Lower lobe of right lung (tissue), 2 donors: ENCODE data around the gene LRIG3. TPM values are rescaled to one million over a fixed set of nuclear protein-coding genes. Genes with fewer than 3 reads are reported as not detected.
A peak's percentile ranks its signal among the peaks of the same experiment; 100 is the strongest.

Source experiments
- ATAC-seq, 2 donors: fragments of 200-7000 bp; cut with Tn5 transposase; one replicate each; pipeline ENCODE4 v1.9.1; 2020 to 2022; ENCODE audit warnings: mild to moderate bottlenecking in 2 of 2, moderate library complexity in 2 of 2
- DNase-seq: peaks from one replicate; pipeline ENCODE4 v3.0.0-alpha.2; 2020
- H3K27ac ChIP-seq: fragments of 200-600 bp; one replicate; pipeline ENCODE4 v1.8.0; 2022
- H3K27me3 ChIP-seq: fragments of 200-600 bp; one replicate; pipeline ENCODE4 v1.8.0; 2022; ENCODE audit warnings: low read depth
- H3K36me3 ChIP-seq: fragments of 200-600 bp; one replicate; pipeline ENCODE4 v1.8.0; 2022; ENCODE audit warnings: mild to moderate bottlenecking
- H3K4me1 ChIP-seq: fragments of 200-600 bp; one replicate; pipeline ENCODE4 v1.8.0; 2022
- H3K4me3 ChIP-seq: fragments of 200-600 bp; one replicate; pipeline ENCODE4 v1.8.0; 2022; ENCODE audit warnings: mild to moderate bottlenecking
- H3K9me3 ChIP-seq: fragments of 200-600 bp; one replicate; pipeline ENCODE4 v1.8.0; 2022
- CTCF ChIP-seq: fragments of 200-600 bp; IDR thresholded peaks from one replicate; pipeline ENCODE4 v1.8.0; 2022; ENCODE audit warnings: antibody characterized with exemption, mild to moderate bottlenecking
- intact Hi-C: fragments of 100-400 bp; cut with DNase I; formaldehyde crosslinking; loops from one replicate; pipeline ENCODE4 v1.11.0; 2022
- long read RNA-seq: library from polyadenylated mRNA; unstranded; transcript quantifications from one replicate; pipeline ENCODE4 v2.0.0, GENCODE V29; 2021
- total RNA-seq: library from RNA; stranded (reverse); fragmentation: NEBNext Ultra II Directional; extraction: Animal tissue kit (Norgen Biotek cat#: 25700); gene quantifications from one replicate; pipeline ENCODE4 v1.2.1, GENCODE V29; 2021
- donor health status: DM: no; HTN: yes; CAD: no; lungs with severe emphysema.

Gene LRIG3
- 30.5 TPM for total RNA-seq
- long read RNA-seq, full-length matches to known transcripts: 36 of 43 reads
- long read RNA-seq, partial matches to known transcripts: 4 of 43 reads
- long read RNA-seq, other reads (novel, unspliced or antisense): 3 of 43 reads

- Histone ChIP-seq H3K27me3 (no peaks in the 10 kb centered on the region), H3K4me1 (peaks cover 6% of the 10 kb centered on the region), H3K36me3 (no peaks in the 10 kb centered on the region), H3K4me3 (peak within 1 kb of the TSS; percentile 69), H3K27ac (peak within 1 kb of the TSS; percentile 93), H3K9me3 (no peaks in the 10 kb centered on the region)
- intact Hi-C loops: no loop called here
- DNase-seq (peak; percentile 89), ATAC-seq (peak; percentile 95)
- no peak for TF ChIP-seq CTCF
Measured at GRCh38 chr12:58920102-58920960, at the start of gene LRIG3. Gene LRIG3 (minus strand): TSS chr12:58920504. CDS start chr12:58920235, 269 bp downstream.

GRCh38 chr12:58969237-58969636 lies 48.9 kb upstream of the LRIG3 start:
- no peak overlapping the region for H3K4me3 ChIP-seq
- H3K36me3 ChIP-seq: no peaks in the 10 kb centered on the region
- no peak overlapping the region for H3K27ac ChIP-seq
- TF ChIP-seq CTCF: no peak
- no peak for DNase-seq
- H3K27me3 ChIP-seq: no peaks in the 10 kb centered on the region
- ATAC-seq: no peak
- no peaks in the 10 kb centered on the region for H3K4me1 ChIP-seq
- intact Hi-C loops: no loop called here
- H3K9me3 ChIP-seq: no peaks in the 10 kb centered on the region

GRCh38 chr12:58967561-58967960 lies 47.3 kb upstream of the LRIG3 start:
- Histone ChIP-seq H3K4me1 (no peaks in the 10 kb centered on the region), H3K27ac (no peak overlapping the region), H3K9me3 (no peaks in the 10 kb centered on the region), H3K36me3 (no peaks in the 10 kb centered on the region), H3K4me3 (no peak overlapping the region), H3K27me3 (no peaks in the 10 kb centered on the region)
- DNase-seq: no peak
- no peak for ATAC-seq
- TF ChIP-seq CTCF: no peak
- intact Hi-C loops: no loop called here

- ATAC-seq (no peak), DNase-seq (no peak)
- intact Hi-C loops: no loop called here
- Histone ChIP-seq H3K27me3 (no peaks in the 10 kb centered on the region), H3K4me3 (no peak overlapping the region), H3K9me3 (no peaks in the 10 kb centered on the region), H3K27ac (no peak overlapping the region), H3K36me3 (no peaks in the 10 kb centered on the region), H3K4me1 (no peaks in the 10 kb centered on the region)
- no peak for TF ChIP-seq CTCF
Measured at GRCh38 chr12:58966939-58967338, 46.6 kb upstream of the LRIG3 start.

- no peak overlapping the region for H3K4me3 ChIP-seq
- no peaks in the 10 kb centered on the region for H3K9me3 ChIP-seq
- intact Hi-C loops: no loop called here
- no peaks in the 10 kb centered on the region for H3K36me3 ChIP-seq
- DNase-seq (no peak), ATAC-seq (no peak)
- TF ChIP-seq CTCF: no peak
- H3K27ac ChIP-seq: no peak overlapping the region
- no peaks in the 10 kb centered on the region for H3K4me1 ChIP-seq
- no peaks in the 10 kb centered on the region for H3K27me3 ChIP-seq
Measured at GRCh38 chr12:58965568-58965967, 45.3 kb upstream of the LRIG3 start.
